Gastroesophageal sphincter (tissue), 4 donors: Measurements from ENCODE around the gene ZNF543. TPM values are rescaled to one million over a fixed set of nuclear protein-coding genes. Genes with fewer than 3 reads are reported as not detected.

ENCODE experiments used
- ATAC-seq: fragments of 150-250 bp; one replicate; pipeline ENCODE4 v1.9.1; 2016; ENCODE audit warnings: mild to moderate bottlenecking, moderate library complexity
- H3K27ac ChIP-seq, 4 donors: fragments of 200-600 bp; sonication (generic) in 3 of 4; 1 replicate in 3 of 4; 2 replicates in 1 of 4; pipeline ENCODE4 v1.5.1; 2016 to 2019
- H3K27me3 ChIP-seq: fragments of 200-600 bp; sonication (generic); one replicate; pipeline ENCODE4 v1.5.1; 2019
- H3K36me3 ChIP-seq, 2 donors: fragments of 200-600 bp; sonication (generic); one replicate each; pipeline ENCODE4 v1.5.1; 2019; ENCODE audit warnings: control low read depth in 1 of 2
- H3K4me1 ChIP-seq, 3 donors: fragments of 200-600 bp; sonication (generic); 1 replicate in 2 of 3; 2 replicates in 1 of 3; pipeline ENCODE4 v1.5.1; 2016 to 2019; ENCODE audit warnings: control low read depth in 2 of 3
- H3K4me3 ChIP-seq, 2 donors: fragments of 200-600 bp; sonication (generic); one replicate each; pipeline ENCODE4 v1.5.1; 2019; ENCODE audit warnings: mild to moderate bottlenecking in 1 of 2, moderate library complexity in 1 of 2
- H3K9me3 ChIP-seq, 3 donors: fragments of 200-600 bp; sonication (generic); one replicate each; pipeline ENCODE4 v1.5.1; 2017 to 2019; ENCODE audit warnings: control low read depth in 2 of 3
- EP300 ChIP-seq: sonication (generic); formaldehyde crosslinking; IDR thresholded peaks from one replicate; pipeline ENCODE4 v1.6.1; 2017; ENCODE audit warnings: antibody characterized with exemption, mild to moderate bottlenecking
- POLR2A ChIP-seq, 2 donors: fragments of 450-650 bp; IDR thresholded peaks; one replicate each; pipeline ENCODE4 v1.6.1; 2017; ENCODE audit warnings: antibody characterized with exemption in 2 of 2, mild to moderate bottlenecking in 2 of 2, moderate library complexity in 1 of 2
- POLR2AphosphoS5 ChIP-seq: sonication (generic); formaldehyde crosslinking; IDR thresholded peaks from one replicate; pipeline ENCODE4 v1.6.1; 2017; ENCODE audit warnings: antibody characterized with exemption
- WGBS, 2 donors: methylation state at CpG; one replicate each; pipeline ENCODE4 v1.1.5; 2018; ENCODE audit warnings: low coverage in 1 of 2; 5-methylcytosine and 5-hydroxymethylcytosine counted together
- total RNA-seq, 4 donors: library from RNA; depleted of rRNA; stranded (reverse); fragments of >200 nt; gene quantifications; one replicate each; pipeline ENCODE4 v1.1.0, GENCODE V29; 2016
- TF ChIP-seq, protein P1 (sequence below), 4 experiments: fragments of 200-600 bp in 2 of 4; fragments of 450-650 bp in 2 of 4; sonication (generic) in 1 of 4; IDR thresholded peaks; one replicate each; pipeline ENCODE4 v1.5.1; 2017 to 2019; ENCODE audit warnings: antibody characterized with exemption in 4 of 4, mild to moderate bottlenecking in 2 of 4, moderate library complexity in 2 of 4

The ZNF543 gene
- total RNA-seq, 4 donors from 2014 or later = 9.3 to 11.7 (median 9.7) TPM

GRCh38 chr19:57359300-57359699, 39.0 kb downstream of the ZNF543 start:
- peaks cover 0 to 73% (median 0%) of the 10 kb centered on the region in 3 donors for H3K9me3 ChIP-seq
- H3K36me3 ChIP-seq = peaks cover 7 to 59% of the 10 kb centered on the region in 2 donors
- ATAC-seq = no peak
- H3K4me3 ChIP-seq = no peak overlapping the region
- H3K27me3 ChIP-seq = no peaks in the 10 kb centered on the region
- no peak overlapping the region for H3K27ac ChIP-seq
- peaks cover 0 to 15% (median 4%) of the 10 kb centered on the region in 3 donors for H3K4me1 ChIP-seq
- TF ChIP-seq, protein P1, sequence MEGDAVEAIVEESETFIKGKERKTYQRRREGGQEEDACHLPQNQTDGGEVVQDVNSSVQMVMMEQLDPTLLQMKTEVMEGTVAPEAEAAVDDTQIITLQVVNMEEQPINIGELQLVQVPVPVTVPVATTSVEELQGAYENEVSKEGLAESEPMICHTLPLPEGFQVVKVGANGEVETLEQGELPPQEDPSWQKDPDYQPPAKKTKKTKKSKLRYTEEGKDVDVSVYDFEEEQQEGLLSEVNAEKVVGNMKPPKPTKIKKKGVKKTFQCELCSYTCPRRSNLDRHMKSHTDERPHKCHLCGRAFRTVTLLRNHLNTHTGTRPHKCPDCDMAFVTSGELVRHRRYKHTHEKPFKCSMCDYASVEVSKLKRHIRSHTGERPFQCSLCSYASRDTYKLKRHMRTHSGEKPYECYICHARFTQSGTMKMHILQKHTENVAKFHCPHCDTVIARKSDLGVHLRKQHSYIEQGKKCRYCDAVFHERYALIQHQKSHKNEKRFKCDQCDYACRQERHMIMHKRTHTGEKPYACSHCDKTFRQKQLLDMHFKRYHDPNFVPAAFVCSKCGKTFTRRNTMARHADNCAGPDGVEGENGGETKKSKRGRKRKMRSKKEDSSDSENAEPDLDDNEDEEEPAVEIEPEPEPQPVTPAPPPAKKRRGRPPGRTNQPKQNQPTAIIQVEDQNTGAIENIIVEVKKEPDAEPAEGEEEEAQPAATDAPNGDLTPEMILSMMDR (IDR thresholded peaks at IDR 0.05) = no peak
- TF ChIP-seq EP300 (no peak), POLR2A (IDR thresholded peaks at IDR 0.05) (no peak), POLR2AphosphoS5 (no peak)

DNA sequence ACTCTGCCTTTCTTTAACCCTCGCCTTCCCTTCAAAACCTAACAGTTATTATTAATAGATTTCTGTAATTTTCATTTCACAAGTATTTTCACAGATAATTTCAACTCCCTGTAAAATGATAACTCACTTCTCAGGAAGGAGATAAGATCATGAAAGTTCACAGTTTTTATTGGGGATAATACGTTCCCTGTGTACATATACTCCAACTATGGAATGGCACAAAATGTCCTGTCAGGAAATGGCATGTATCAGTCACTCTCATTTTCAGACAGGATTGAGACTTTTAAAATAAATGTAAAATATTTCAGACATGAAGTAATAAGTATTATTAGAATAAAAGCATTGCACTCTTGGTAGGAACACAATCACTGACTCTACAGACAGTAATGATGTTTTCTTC, 42.1 kb downstream of the ZNF543 start:
- peak overlapping the region; percentile 42 to 89 for H3K4me3 ChIP-seq
- WGBS, 2 donors = 60 to 67% methylated on average over 1 to 2 of the region's 2 CpGs
- H3K27ac ChIP-seq = peak overlapping the region; percentile 83 to 97 (median 96)
- TF ChIP-seq EP300 = no peak
- no peak for TF ChIP-seq POLR2A (IDR thresholded peaks at IDR 0.05)
- no peak for TF ChIP-seq POLR2AphosphoS5
- TF ChIP-seq, protein P1 (IDR thresholded peaks at IDR 0.05) = no peak
- H3K9me3 ChIP-seq = peaks cover 0 to 47% (median 0%) of the 10 kb centered on the region in 3 donors
- no peak for ATAC-seq
- peaks cover 0 to 20% (median 7%) of the 10 kb centered on the region in 3 donors for H3K4me1 ChIP-seq
- peaks cover 2 to 34% of the 10 kb centered on the region in 2 donors for H3K36me3 ChIP-seq
- H3K27me3 ChIP-seq = no peaks in the 10 kb centered on the region

GRCh38 chr19:57362997-57363687, 42.9 kb downstream of the ZNF543 start, which contains the start of the genes TRAPPC2B and ZNF547:
Gene TRAPPC2B (plus strand): TSS chr19:57363551. CDS start chr19:57364834, 1,283 bp downstream.
Gene ZNF547 (plus strand): TSS chr19:57363551. CDS start chr19:57368556, 5,005 bp downstream.
- Histone ChIP-seq H3K9me3 (peaks cover 0 to 40% (median 0%) of the 10 kb centered on the region in 3 donors), H3K27me3 (no peaks in the 10 kb centered on the region), H3K4me1 (peaks cover 0 to 20% (median 7%) of the 10 kb centered on the region in 3 donors), H3K4me3 (peak within 1 kb of the TSS; percentile 59 to 89), H3K27ac (peak within 1 kb of the TSS; percentile 87 to 97 (median 96)), H3K36me3 (peaks cover 0 to 31% of the 10 kb centered on the region in 2 donors)
- TF ChIP-seq POLR2AphosphoS5 = peak; percentile 79
- TF ChIP-seq, protein P1 (IDR thresholded peaks at IDR 0.05) = no peak
- peak; percentile 39 to 56 for TF ChIP-seq POLR2A (IDR thresholded peaks at IDR 0.05)
- TF ChIP-seq EP300 = no peak
- 0 to 4% methylated on average over 10 to 11 of the region's 47 CpGs for whole genome bisulfite sequencing, 2 donors
- peak; percentile 99 for ATAC-seq

GRCh38 chr19:57363688-57364181, 43.5 kb downstream of the ZNF543 start:
- peaks cover 0 to 34% (median 0%) of the 10 kb centered on the region in 3 donors for H3K9me3 ChIP-seq
- H3K27me3 ChIP-seq = no peaks in the 10 kb centered on the region
- TF ChIP-seq, protein P1 (IDR thresholded peaks at IDR 0.05) = no peak
- no peak for TF ChIP-seq POLR2A (IDR thresholded peaks at IDR 0.05)
- TF ChIP-seq POLR2AphosphoS5 = no peak
- TF ChIP-seq EP300 = no peak
- H3K27ac ChIP-seq = peak overlapping the region; percentile 87 to 97 (median 96)
- WGBS, 2 donors = 0% methylated on average over 3 to 4 of the region's 18 CpGs
- H3K4me3 ChIP-seq = peak overlapping the region; percentile 59 to 89
- H3K4me1 ChIP-seq = peaks cover 0 to 20% (median 7%) of the 10 kb centered on the region in 3 donors
- peaks cover 0 to 29% of the 10 kb centered on the region in 2 donors for H3K36me3 ChIP-seq
- no peak for ATAC-seq
